IPS-18c (cell line): ENCODE results near the gene TUBG2.

Experiments used
- H3K4me3 ChIP-seq: 2 replicates; pipeline ENCODE4 v1.7.0; 2013; ENCODE audit warnings: low read depth, mild to moderate bottlenecking, low read length, moderate library complexity; ENCODE audit not compliant: insufficient read depth
- H3K9me3 ChIP-seq: one replicate; pipeline ENCODE4 v1.6.1; 2013; ENCODE audit warnings: mild to moderate bottlenecking, low read length, moderate library complexity; ENCODE audit not compliant: control insufficient read depth, insufficient read depth

The TUBG2 gene

GRCh38 chr17:42684929-42685556, 26.0 kb downstream of the TUBG2 start:
- no peaks in the 10 kb centered on the region for H3K9me3 ChIP-seq
- no peak overlapping the region for H3K4me3 ChIP-seq

- no peak overlapping the region for H3K4me3 ChIP-seq
- H3K9me3 ChIP-seq, result no peaks in the 10 kb centered on the region
Measured at GRCh38 chr17:42685831-42686230, 26.7 kb downstream of the TUBG2 start.

GRCh38 chr17:42686520-42687128, 27.5 kb downstream of the TUBG2 start:
- no peak overlapping the region for H3K4me3 ChIP-seq
- no peaks in the 10 kb centered on the region for H3K9me3 ChIP-seq

- no peaks in the 10 kb centered on the region for H3K9me3 ChIP-seq
- no peak overlapping the region for H3K4me3 ChIP-seq
Measured at GRCh38 chr17:42687707-42688320, 28.7 kb downstream of the TUBG2 start.

- Histone ChIP-seq H3K4me3 (no peak overlapping the region), H3K9me3 (no peaks in the 10 kb centered on the region)
Measured at GRCh38 chr17:42690596-42690995, 31.5 kb downstream of the TUBG2 start.

GRCh38 chr17:42691021-42691545, 32.0 kb downstream of the TUBG2 start:
- no peaks in the 10 kb centered on the region for H3K9me3 ChIP-seq
- no peak overlapping the region for H3K4me3 ChIP-seq

GRCh38 chr17:42692489-42692888, 33.4 kb downstream of the TUBG2 start:
- Histone ChIP-seq H3K4me3 (no peak overlapping the region), H3K9me3 (no peaks in the 10 kb centered on the region)

- Histone ChIP-seq H3K9me3 (no peaks in the 10 kb centered on the region), H3K4me3 (no peak overlapping the region)
Measured at GRCh38 chr17:42694524-42694923, 35.4 kb downstream of the TUBG2 start.

GRCh38 chr17:42695500-42695899, 36.4 kb downstream of the TUBG2 start:
- Histone ChIP-seq H3K9me3 (no peaks in the 10 kb centered on the region), H3K4me3 (no peak overlapping the region)

- H3K9me3 ChIP-seq, result no peaks in the 10 kb centered on the region
Measured at GRCh38 chr17:42697108-42697811, 38.2 kb downstream of the TUBG2 start.

GRCh38 chr17:42698736-42699414, 39.8 kb downstream of the TUBG2 start:
- H3K4me3 ChIP-seq, result no peak overlapping the region

More at GRCh38 chr17:42697108-42697811, 38.2 kb downstream of the TUBG2 start:
- no peak overlapping the region for H3K4me3 ChIP-seq

GRCh38 chr17:42699415-42699740, 40.3 kb downstream of the TUBG2 start:
- Histone ChIP-seq H3K4me3 (no peak overlapping the region), H3K9me3 (no peaks in the 10 kb centered on the region)

More at GRCh38 chr17:42698736-42699414, 39.8 kb downstream of the TUBG2 start:
- no peaks in the 10 kb centered on the region for H3K9me3 ChIP-seq

GRCh38 chr17:42700586-42701289, 41.7 kb downstream of the TUBG2 start:
- H3K4me3 ChIP-seq, result no peak overlapping the region
- no peaks in the 10 kb centered on the region for H3K9me3 ChIP-seq

- H3K4me3 ChIP-seq, result no peak overlapping the region
- no peaks in the 10 kb centered on the region for H3K9me3 ChIP-seq
Measured at GRCh38 chr17:42702446-42702845, 43.4 kb downstream of the TUBG2 start.

GRCh38 chr17:42704490-42704836, 45.4 kb downstream of the TUBG2 start:
- no peaks in the 10 kb centered on the region for H3K9me3 ChIP-seq
- H3K4me3 ChIP-seq, result no peak overlapping the region

- Histone ChIP-seq H3K4me3 (no peak overlapping the region), H3K9me3 (no peaks in the 10 kb centered on the region)
Measured at GRCh38 chr17:42704837-42705494, 45.9 kb downstream of the TUBG2 start.
